ENCODE results near the gene RNASE12. TPM values are rescaled to one million over a fixed set of nuclear protein-coding genes. Genes with fewer than 3 reads are reported as not detected.
"Not testable (repeated sequence)": the region's sequence is repeated elsewhere in the genome, so short reads cannot be mapped to it uniquely, and the experiment has no call there.

The RNASE12 gene, protein sequence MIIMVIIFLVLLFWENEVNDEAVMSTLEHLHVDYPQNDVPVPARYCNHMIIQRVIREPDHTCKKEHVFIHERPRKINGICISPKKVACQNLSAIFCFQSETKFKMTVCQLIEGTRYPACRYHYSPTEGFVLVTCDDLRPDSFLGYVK
- not detected in 2 replicates for total RNA-seq (2014; rRNA removed; shearing (Covaris generic))
- not detected in 2 replicates for polyA plus RNA-seq (2014; cell fraction: nucleus; rRNA removed)

DNA sequence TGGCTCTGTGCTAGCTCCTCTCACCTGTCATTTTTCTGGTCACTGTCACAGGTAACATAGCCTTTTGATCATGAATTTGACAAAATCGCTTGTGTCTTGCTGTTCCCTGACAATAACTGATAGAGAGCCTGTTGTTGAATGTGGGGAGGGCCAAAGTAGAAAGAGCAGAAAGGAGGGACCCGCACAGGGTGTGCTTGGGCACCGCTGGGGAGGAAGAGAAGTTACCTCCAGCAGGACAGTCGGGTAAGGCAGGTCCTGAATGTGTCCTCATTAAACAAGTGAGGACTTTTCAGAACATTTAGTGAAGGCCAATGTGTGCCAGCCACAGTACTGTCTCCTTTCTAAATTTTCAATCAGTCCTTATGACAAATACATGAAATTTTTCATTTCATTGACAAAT, at the start of gene RNASE12:
RNASE12 (minus strand) TSS at position 142 of the 400 bp plus-strand sequence. CDS start 653 bp downstream, outside the sequence.
- no peak for DNase-seq (ENCODE audit: extremely low read depth, low read depth)

DNA sequence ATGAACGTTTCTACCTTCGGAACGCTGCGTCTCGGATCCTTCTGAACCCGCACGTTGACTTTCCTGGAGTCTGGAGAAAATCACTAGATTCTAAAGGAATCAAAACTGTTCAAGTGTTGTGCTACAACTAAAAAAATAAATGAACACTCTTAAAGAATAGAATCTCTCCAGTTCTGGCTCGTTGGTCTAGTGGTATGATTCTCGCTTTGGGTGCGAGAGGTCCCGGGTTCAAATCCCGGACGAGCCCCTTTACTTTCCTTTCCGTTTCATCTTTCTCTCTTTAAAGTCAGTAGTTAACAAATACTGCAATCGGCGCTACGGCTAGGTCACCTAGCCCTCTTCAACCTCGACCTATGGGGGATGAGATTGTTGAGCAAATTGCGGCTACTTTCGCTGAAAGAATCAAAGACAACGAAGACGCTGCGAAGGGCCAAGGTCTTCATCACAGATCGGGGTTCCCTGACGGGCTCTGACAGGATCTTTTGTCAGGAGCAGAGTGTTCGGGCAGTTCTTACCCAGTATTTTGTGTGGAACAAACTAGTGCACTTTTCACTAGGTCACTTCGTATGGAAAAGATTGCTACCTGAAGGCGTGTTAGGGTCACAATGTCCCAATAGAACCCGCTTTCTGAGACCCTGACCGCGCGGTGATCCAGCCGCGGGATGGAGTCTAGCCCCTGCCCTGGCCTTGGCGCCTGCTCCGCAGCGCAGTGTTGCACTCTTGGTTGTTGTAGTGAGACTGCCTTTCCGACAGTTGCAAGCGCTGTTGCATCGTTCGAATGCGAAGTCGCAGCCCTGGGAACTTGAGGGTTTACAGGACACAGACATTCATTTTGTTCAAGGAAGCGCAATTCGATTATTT, 41.9 kb upstream of the RNASE12 start:
- peak; percentile 91 for DNase-seq (ENCODE audit: extremely low read depth, low read depth)

DNA sequence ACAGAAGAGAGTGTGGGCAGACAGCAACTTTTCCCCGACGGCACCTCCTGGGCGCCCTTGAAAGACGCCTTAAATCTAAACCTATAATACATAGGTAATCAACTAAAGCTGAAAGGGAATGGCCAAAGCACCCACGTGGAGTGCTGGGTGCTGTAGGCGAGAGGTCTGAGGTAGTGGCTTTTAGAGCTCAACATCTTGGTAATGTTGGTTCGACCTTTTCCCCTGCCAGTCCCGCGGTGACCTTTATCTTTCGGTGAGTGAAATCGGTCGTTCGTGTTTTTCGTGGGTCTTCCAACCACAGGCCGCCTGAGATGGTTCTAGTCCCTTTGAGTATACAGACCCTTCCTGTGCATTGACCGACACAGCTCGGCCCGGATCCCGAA, 41.3 kb upstream of the RNASE12 start:
- no peak for DNase-seq (ENCODE audit: extremely low read depth, low read depth)

DNA sequence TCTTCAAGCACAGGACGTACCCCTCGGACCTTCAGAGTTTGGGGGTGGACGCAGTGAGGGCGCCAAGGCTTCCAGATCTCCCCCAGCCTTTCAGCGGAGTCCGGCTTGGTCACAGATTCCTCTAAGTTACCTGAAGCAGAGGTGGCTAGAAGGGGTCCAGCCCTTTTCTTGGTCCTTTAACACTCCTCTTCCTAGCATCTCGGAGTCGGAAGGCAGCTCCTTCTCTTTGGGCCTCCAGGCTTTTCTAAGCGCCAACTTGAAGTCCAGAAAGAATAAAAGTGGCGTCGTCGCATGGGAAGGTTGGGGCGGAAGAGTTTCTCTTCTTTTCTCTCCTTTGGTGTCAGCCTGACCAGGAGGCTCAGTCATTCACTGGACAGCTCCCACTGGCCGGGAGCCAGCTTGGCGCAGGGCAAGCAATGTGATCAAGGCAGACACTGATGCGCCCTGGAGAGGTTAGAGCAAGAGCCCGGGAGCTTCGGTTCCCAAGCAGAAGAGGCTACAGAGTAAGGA, 40.8 kb upstream of the RNASE12 start:
- peak; percentile 81 for DNase-seq (ENCODE audit: extremely low read depth, low read depth)

DNA sequence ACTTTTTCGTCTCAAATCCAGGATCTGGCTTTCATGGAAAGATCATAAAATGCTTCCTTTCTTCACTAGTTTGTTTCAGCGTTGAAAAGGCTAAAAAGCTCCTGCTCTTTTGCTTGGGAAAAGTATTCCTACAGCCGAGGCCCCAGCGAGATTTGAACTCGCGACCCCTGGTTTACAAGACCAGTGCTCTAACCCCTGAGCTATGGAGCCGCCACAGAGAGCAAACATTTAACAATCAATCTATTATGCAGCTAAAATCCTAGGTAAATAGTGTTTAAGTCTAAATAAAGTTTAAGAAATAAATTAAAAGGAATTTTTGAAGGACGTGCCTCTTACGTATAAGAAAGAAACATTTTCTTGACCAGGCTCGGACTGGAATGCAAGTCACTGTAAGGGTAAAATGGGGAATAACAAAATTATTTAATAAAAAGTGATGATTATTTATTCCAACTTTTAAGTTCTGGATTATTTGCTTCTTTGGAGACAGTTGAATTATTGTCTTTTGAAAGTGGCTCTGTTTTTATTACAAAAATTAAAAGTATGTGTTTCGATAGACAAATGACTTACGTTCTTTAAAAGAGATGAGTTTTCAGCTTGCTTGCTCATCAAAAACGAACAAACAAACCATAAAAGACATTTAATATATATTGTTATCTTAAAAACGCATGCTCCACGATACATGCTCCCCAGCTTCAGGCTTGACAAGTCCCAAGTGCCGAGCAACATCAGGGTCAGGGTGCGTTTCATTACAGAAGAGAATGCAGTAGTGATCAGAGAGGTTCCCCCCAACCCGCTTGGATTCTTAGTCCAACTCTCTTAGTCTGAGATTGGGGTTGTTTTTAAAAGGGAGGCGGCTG, 40.1 kb upstream of the RNASE12 start:
- peak; percentile 69 for DNase-seq (ENCODE audit: extremely low read depth, low read depth)

DNA sequence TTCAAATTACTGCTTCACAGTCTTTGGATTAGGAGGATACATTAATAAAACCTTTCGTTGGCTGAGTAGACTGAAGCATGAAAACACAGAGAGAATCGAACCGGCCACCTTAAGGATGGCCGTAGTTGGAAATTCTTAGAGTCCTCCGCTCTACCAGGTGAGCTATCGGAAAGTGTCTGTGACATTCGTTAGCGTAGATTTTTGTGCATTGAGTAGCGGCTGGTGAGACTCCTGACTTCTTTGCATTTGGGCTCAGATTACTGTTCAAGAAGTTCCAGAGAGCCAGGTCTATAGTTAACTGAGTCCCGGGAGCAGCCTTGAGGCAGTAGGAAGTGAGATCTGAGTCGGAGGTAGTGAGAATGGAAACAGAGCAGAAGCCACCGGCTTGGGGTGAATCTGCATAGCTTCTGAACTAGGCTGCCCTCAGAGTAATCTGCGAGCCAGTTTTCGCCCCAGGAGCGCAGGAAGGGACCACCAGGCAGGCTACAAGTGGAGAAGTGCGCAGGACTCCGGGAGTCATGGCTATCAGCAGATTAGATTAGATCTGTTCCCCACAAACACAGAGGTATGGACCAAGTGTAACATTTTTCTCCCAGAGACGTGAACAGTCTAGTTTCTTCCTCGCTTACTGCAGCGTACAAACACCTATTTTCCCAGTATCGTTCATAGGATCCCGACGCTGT, 39.3 kb upstream of the RNASE12 start:
- DNase-seq (ENCODE audit: extremely low read depth, low read depth): peak; percentile 63

DNA sequence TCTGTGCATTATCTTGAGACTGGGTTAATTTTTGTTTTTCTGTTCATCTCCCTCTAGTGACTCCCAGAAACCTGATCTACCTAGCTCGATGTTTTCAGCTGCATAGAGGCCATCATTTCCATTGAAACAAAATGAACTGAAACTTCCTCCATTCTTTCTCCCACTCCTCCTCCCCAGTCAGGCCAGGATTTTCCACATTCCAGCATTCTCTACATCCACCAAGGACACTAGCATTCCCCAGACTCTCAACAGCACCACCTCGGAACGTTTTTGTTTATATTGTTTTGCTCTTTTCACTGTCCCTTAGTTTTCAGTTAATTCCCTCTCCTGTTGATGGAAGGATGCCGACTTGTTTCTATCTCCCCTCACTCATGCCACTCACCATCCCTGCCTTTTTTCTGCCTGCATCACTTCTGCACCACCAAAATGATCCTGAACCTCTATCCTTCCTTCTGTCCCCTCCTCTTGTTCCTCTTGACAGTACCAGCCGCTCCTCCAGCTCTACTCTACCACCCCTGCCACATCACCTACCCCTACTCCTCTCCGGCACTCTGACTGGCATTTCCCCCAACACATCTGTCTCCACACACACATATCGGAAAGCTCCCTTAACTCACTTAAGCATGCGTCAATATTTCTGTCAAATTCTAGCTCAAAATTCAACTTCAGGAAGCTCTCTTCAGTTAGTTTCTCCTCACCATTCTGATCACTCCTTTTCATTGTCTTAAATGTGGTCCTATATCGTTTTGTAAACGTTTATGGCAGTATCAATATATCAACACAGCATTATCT, 37.1 kb upstream of the RNASE12 start:
- no peak for DNase-seq (ENCODE audit: extremely low read depth, low read depth)

DNA sequence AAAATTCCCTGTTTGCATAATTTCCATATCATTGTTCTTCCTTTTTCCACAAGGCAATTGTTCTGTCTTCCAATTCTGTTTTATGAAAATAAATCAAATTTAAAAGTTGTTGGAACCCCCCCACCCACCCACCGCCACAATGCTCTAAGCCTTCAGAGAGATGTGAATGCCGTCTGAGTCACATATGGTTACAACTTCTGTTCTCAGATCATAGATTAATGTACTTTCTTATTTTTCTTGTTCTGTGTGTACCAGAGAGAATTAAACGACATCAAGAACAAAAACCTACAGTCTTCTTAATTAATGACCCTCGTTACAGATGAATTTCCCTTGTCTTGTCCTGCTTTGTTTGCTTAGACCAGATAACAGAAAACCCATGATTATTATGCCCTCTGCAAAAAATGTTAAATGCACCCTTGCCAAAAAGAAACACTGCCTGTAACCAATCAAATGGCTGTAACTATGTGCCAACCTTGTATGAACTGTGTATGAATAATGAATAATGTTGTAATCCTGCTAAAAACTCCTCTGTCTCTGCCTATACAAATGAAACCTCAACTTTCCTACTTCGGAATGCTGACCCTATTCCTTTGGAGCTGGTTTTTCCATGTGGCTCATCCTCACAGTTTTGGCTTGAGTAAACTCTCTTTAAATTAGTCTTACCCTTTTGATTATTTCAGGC, 36.3 kb upstream of the RNASE12 start:
- DNase-seq (ENCODE audit: extremely low read depth, low read depth): no peak

DNA sequence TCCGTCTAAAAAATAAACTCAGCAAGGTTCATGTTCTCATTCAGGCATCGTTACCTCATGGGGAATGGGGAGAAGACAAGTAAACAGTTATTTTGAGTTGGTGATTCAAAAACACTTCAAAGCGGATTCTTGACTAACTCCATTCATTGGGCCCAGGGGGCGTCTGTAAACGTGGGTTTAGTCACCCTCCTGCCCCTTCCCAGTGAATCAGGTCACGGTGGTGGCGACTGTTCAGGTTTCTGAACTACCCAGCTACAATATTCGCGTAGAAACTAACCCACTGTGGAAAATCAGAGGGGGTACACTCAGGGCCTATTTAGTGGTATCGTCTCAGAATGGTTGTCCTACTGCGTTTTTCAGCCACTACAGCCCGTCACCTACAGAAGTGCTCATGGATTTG, 35.1 kb upstream of the RNASE12 start:
- no peak for DNase-seq (ENCODE audit: extremely low read depth, low read depth)

DNA sequence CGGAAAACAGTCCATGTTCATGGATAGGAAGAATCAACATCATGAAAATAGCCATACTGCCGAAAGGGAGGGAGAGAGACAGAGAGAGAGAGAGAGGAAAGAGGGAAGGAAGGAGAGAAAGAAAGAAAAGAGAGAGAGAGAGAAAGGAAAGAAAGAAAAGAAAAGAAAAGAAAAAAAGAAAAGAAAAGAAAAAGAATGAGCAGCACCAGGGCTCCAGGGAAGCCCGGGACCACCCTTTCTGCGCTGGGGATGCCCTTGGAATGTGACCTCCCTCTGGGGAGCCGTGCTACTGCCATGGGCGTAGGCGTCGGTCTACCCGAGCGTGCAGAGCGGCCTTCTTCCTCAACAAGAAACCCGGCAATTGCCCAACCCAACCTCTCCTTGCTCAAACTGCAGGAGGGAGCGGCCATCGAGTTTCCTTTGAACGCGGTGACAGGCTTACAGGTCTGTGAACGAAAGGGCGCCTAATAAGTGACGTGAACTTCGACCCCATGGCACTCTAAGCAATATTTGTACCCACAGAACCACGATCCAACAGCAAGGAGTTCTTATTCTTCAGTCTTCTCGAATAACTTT, 33.4 kb upstream of the RNASE12 start:
- DNase-seq (ENCODE audit: extremely low read depth, low read depth): peak; percentile 68

DNA sequence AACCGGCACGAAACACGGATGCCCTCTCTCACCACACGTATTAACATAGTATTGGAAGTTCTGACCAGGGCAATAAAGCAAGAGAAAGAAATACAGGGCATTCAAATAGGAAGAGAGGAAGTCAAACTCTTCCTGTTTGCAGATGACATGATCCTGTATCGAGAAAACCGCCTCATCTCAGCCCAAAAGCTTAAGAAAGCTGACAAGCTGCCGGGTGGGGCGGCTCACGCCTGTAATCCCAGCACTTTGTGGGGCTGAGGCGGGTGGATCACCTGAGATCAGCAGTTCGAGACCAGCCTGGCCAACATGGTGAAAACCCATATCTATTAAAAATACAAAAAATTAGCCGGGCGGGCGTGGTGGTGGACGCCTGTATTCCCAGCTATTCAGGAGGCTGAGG, 32.6 kb upstream of the RNASE12 start:
- no peak for DNase-seq (ENCODE audit: extremely low read depth, low read depth)

DNA sequence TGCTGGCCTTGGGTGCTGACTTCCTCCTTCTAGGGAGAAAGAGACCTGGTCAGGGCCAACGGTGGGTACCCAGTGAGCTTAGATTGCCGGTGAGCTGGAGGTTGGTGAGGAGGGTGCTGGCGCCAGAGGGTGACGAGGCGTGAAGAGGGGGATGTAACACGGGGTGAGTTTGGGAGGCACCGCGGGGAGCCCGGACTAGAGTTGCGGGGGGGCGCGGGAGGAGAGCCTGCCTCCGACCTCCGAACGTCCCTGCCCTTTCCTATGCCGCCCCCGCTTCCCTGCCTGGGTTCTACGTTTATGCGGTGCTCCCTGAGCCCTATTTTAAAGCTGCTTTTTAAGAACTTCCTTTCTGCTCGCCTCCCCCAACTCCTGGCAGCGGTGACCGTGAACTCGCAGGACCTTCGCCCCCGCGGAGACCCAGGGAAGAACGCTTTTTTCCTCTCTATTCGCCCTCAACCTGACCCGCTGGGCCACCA, 31.7 kb upstream of the RNASE12 start:
- DNase-seq (ENCODE audit: extremely low read depth, low read depth): no peak

DNA sequence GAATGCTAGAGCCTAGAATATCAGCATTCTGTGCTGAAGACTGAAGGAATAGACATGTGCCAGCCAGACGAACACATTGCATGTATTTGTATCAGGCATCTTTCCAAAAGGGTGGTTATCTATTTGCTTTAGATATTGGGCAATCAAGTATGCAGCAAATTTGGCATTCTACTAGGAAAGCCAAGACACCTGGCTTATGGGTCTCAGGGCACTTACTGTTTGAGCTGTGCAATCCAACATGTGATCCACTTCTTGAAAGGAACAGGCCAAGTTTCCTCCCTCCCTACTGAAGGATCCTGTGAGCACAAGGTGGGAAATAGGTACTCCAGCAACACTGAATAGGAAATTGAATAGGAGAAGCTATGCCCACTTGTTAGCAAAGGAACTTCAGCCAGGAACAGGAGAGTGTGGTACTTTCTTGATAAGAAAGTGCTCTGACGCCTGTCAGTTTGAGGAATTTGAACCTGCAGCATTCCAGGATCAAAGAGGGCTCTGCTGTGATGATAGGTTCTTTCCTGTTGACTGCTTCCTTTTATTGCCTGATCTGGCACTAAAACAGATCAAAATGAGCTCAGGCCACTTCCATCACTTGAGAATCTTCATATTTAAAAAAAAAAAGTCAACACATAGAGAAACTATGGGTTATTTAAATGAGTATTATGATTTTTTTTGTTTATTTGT, 29.8 kb upstream of the RNASE12 start:
- DNase-seq (ENCODE audit: extremely low read depth, low read depth): no peak

DNA sequence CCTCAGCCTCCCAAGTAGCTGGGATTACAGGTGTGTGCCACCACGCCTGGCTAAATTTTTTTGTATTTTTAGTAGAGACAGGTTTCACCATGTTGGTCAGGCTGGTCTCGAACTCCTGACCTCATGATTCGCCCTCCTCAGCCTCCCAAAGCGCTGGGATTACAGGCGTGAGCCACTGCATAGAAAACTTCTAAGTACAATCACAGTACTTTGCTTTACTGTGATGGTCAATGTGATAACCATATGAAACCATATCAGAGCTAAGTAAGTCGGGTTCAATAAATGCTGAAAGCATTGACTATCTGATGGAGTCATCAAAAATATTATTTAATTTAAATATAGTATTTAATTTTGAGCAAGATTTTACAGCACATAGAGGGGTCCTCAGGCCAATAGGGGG, 28.5 kb upstream of the RNASE12 start:
- DNase-seq (ENCODE audit: extremely low read depth, low read depth): not testable (repeated sequence)

DNA sequence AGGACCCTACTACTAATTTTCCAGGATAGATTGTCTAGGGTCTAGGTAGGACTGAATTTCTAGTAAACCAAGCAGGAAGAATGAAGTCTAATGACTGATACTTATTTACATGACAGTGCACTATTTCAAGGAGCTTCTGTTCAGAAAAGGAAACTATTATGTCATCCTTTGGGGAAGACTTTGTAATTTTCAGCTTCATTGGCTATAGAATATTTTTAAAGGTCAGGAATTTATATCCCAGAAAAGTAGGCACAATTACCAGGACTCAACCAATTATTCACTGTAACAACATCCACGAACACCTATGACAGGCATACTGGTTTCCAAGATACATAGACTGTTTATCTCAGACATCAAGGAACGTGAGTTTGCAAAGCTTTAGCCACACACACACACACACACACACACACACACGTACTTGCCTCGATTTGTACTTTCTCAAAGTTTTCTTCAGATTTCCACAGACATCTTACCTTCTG, 27.1 kb upstream of the RNASE12 start:
- no peak for DNase-seq (ENCODE audit: extremely low read depth, low read depth)

DNA sequence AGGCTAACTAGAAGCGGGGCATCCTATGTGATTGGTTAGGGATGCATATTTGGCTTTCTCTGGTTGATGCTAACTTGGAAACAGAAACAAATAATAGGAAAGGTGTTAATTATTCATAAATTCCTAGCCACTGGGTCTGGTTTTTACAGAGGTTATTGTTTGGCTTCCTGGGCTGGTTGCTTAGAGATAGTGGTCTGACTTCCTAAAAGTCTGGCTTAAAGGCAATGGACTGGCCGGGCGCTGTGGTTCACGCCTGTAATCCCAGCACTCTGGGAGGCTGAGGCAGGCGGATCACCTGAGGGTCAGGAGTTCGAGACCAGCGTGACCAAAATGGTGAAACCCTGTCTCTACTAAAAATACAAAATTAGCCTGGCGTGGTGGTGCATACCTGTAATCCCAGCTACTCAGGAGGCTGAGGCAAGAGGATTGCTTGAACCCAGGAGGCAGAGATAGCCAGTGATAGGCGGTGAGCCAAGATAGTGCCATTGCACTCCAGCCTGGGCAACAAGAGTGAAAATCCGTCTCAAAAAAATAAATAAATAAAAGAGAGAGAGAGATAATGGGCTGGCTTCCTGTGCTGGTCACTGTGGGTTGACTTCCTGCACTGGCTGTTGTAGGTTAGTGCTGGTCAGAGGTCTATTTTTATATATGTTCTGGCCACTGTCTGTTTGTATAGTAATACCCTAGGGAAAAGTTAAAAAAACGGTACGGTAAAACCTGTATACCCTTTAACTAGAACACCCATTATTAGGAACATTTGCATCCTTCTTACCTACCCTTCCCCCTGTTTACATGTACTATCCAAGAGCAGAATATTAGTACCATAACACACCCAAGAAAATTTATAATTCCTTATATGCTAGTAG, 26.2 kb upstream of the RNASE12 start:
- DNase-seq (ENCODE audit: extremely low read depth, low read depth): no peak

DNA sequence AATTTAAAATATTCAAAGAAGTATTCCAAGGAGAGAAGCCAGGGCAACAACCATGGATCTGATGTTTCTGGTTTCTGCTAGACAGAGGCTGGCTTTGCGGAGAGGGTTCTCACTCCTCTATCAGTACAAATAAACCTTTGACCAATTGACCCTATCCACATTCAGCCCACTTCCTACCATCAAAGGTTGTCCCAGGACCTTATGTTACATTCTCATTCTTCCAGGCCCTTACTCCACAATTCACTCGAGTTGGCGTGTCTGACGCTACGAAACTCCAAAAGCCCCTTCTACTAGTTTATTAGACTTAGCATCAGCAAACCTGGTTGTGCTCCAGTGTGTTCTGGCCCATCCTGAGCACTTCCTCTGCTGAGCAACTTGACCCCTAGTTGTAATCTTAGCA, 24.8 kb upstream of the RNASE12 start:
- no peak for DNase-seq (ENCODE audit: extremely low read depth, low read depth)
